ENCODE measurements around the gene F2. TPM values are rescaled to one million over a fixed set of nuclear protein-coding genes. Genes with fewer than 3 reads are reported as not detected.

Gene F2
- total and polyA plus RNA-seq, 9 donors = 0.10 to 1.00 (median 0.33) TPM; not detected in 3

GRCh38 chr11:46682773-46683752, 36.0 kb upstream of the F2 start:
- H3K27ac ChIP-seq = no peak overlapping the region
- H3K4me1 ChIP-seq (ENCODE audit: insufficient read depth) = no peaks in the 10 kb centered on the region
- H3K36me3 ChIP-seq = no peaks in the 10 kb centered on the region
- TF ChIP-seq EP300 (IDR thresholded peaks at IDR 0.05) = no peak
- no peak for TF ChIP-seq POLR2A (IDR thresholded peaks at IDR 0.05)
- TF ChIP-seq CTCF (IDR thresholded peaks at IDR 0.05) = no peak
- intact Hi-C loops (cut with DNase I) = no loop called here
- no peak for DNase-seq
- no peaks in the 10 kb centered on the region for H3K9me3 ChIP-seq
- H3K4me3 ChIP-seq = no peak overlapping the region
- H3K27me3 ChIP-seq = no peaks in the 10 kb centered on the region
- 78 to 90% (median 87%) methylated on average over 11 of the region's 11 CpGs for WGBS, 3 donors

GRCh38 chr11:46684367-46684766, 34.6 kb upstream of the F2 start:
- DNase-seq = no peak
- 48 to 62% (median 58%) methylated on average over 3 of the region's 3 CpGs for WGBS, 3 donors
- TF ChIP-seq EP300 (IDR thresholded peaks at IDR 0.05) = no peak
- TF ChIP-seq POLR2A (IDR thresholded peaks at IDR 0.05) = no peak
- TF ChIP-seq CTCF (IDR thresholded peaks at IDR 0.05) = no peak
- no peaks in the 10 kb centered on the region for H3K4me1 ChIP-seq (ENCODE audit: insufficient read depth)
- no peak overlapping the region for H3K27ac ChIP-seq
- no peaks in the 10 kb centered on the region for H3K27me3 ChIP-seq
- intact Hi-C loops (cut with DNase I) = no loop called here
- H3K36me3 ChIP-seq = no peaks in the 10 kb centered on the region
- H3K4me3 ChIP-seq = no peak overlapping the region
- no peaks in the 10 kb centered on the region for H3K9me3 ChIP-seq

DNA sequence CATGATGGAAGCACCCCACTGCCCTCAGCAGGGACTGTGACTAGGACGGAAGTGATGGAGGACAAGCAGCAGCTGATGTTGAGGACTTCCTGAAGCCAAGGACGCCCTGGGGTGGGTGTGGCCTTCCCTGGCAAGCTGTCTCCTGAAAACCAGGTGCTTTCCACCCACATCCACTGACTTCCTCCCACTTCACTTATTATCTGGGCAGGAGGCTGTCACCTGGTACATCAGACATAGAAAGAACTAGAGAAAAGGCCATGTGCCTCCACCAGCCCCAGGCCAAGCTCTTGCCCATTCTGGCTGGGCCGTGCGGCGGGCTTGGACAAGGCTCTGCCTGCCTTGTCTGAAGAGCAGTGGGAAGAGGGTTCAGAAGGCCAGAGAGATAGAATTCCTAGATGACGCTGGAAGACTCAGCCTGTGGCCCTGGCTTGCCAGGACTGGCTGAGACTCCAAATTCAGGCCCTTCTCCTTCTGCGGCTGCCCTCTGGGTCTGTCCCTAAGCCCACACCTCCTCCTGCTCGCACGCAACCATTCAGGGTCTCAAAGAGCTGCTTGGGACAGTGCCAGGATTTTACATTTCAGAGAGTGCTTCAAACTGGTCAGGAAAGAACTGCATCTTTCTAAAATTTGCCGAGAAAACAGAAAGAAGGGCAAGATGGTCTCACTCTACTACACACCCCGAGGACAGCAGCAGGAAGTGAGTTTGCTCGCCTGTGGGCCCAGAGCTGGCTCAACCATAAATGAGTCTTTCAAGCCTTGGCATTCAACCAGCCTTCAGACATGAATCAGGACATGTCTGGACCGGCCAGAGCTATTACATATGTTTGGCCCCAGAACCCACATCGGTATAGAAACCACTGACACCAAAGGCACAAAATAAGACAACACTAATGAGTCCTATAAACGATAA, 31.9 kb upstream of the F2 start:
- TF ChIP-seq CTCF (IDR thresholded peaks at IDR 0.05) = no peak
- no peak for TF ChIP-seq POLR2A (IDR thresholded peaks at IDR 0.05)
- no peak for TF ChIP-seq EP300 (IDR thresholded peaks at IDR 0.05)
- Histone ChIP-seq H3K9me3 (no peaks in the 10 kb centered on the region), H3K36me3 (no peaks in the 10 kb centered on the region), H3K4me1 (ENCODE audit: insufficient read depth) (no peaks in the 10 kb centered on the region), H3K27ac (no peak overlapping the region), H3K4me3 (no peak overlapping the region), H3K27me3 (no peaks in the 10 kb centered on the region)
- 66 to 71% (median 67%) methylated on average over 15 of the region's 15 CpGs for WGBS, 3 donors
- no peak for DNase-seq
- intact Hi-C loops (cut with DNase I) = no loop called here

- 95 to 97% (median 96%) methylated on average over 1 of the region's 1 CpG for WGBS, 3 donors
- no peak for TF ChIP-seq CTCF (IDR thresholded peaks at IDR 0.05)
- no peak for TF ChIP-seq POLR2A (IDR thresholded peaks at IDR 0.05)
- TF ChIP-seq EP300 (IDR thresholded peaks at IDR 0.05) = no peak
- Histone ChIP-seq H3K27me3 (no peaks in the 10 kb centered on the region), H3K36me3 (no peaks in the 10 kb centered on the region), H3K9me3 (no peaks in the 10 kb centered on the region), H3K27ac (no peak overlapping the region), H3K4me3 (no peak overlapping the region), H3K4me1 (ENCODE audit: insufficient read depth) (peaks cover under 1% of the 10 kb centered on the region)
- intact Hi-C loops (cut with DNase I) = no loop called here
- no peak for DNase-seq
These were observed 28.3 kb upstream of the F2 start for GRCh38 chr11:46690702-46691101.
